Lower leg skin (tissue), 4 donors: ENCODE results near the gene CTSO. TPM values are rescaled to one million over a fixed set of nuclear protein-coding genes. Genes with fewer than 3 reads are reported as not detected.

Source experiments
- DNase-seq, 2 donors: peaks; one replicate each; pipeline ENCODE4 v3.0.0-alpha.2; 2019; ENCODE audit warnings: low spot score in 2 of 2
- H3K4me3 ChIP-seq: fragments of 200-600 bp; sonication (generic); 2 replicates; pipeline ENCODE4 v1.5.1; 2017; ENCODE audit warnings: mild to moderate bottlenecking, low read depth; ENCODE audit not compliant: poor library complexity, severe bottlenecking
- CTCF ChIP-seq, 3 donors: fragments of 450-650 bp; IDR thresholded peaks; one replicate each; pipeline ENCODE4 v1.5.1; 2016; ENCODE audit warnings: antibody characterized with exemption in 3 of 3, mild to moderate bottlenecking in 3 of 3, moderate library complexity in 2 of 3
- POLR2A ChIP-seq, 2 donors: fragments of 450-650 bp; IDR thresholded peaks; one replicate each; pipeline ENCODE4 v1.6.1; 2016 to 2017; ENCODE audit warnings: antibody characterized with exemption in 2 of 2, mild to moderate bottlenecking in 1 of 2, moderate library complexity in 1 of 2
- WGBS, 2 donors: methylation state at CpG; one replicate each; pipeline ENCODE4 v1.1.5; 2018; 5-methylcytosine and 5-hydroxymethylcytosine counted together
- intact Hi-C: fragments of 100-400 bp; cut with DNase I; formaldehyde crosslinking; loops from one replicate; pipeline ENCODE4 v1.15.0; 2023; ENCODE audit warnings: low total_unique reads
- total RNA-seq, 4 donors: library from RNA; depleted of rRNA; stranded (reverse); fragments of >200 nt; gene quantifications; one replicate each; pipeline ENCODE4 v1.1.0, GENCODE V29; 2016

Gene CTSO
- total RNA-seq, 4 donors from 2014 or later = 5.1 to 13.0 (median 9.1) TPM

- DNase-seq = no peak
- TF ChIP-seq CTCF (IDR thresholded peaks at IDR 0.05) (no peak), POLR2A (IDR thresholded peaks at IDR 0.05) (no peak)
- intact Hi-C loops = no loop called here
- H3K4me3 ChIP-seq = no peak overlapping the region
- WGBS, 2 donors = 90 to 95% methylated on average over 2 of the region's 2 CpGs
These were observed 23.3 kb downstream of the CTSO start for GRCh38 chr4:155930330-155930729.

GRCh38 chr4:155929833-155930232, 23.8 kb downstream of the CTSO start:
- 89 to 91% methylated on average over 3 of the region's 3 CpGs for WGBS, 2 donors
- intact Hi-C loops = no loop called here

GRCh38 chr4:155924637-155925036, 29.0 kb downstream of the CTSO start:
- no peak overlapping the region for H3K4me3 ChIP-seq
- TF ChIP-seq POLR2A (IDR thresholded peaks at IDR 0.05) = no peak
- TF ChIP-seq CTCF (IDR thresholded peaks at IDR 0.05) = no peak
- intact Hi-C loops = no loop called here
- 58 to 76% methylated on average over 3 of the region's 3 CpGs for WGBS, 2 donors
- DNase-seq = no peak

More at GRCh38 chr4:155929833-155930232, 23.8 kb downstream of the CTSO start:
- H3K4me3 ChIP-seq = no peak overlapping the region
- no peak for DNase-seq
- TF ChIP-seq CTCF (IDR thresholded peaks at IDR 0.05) = no peak
- no peak for TF ChIP-seq POLR2A (IDR thresholded peaks at IDR 0.05)

- intact Hi-C loops = no loop called here
- no peak for DNase-seq
- WGBS, 2 donors = 89 to 96% methylated on average over 1 of the region's 1 CpG
These were observed 32.1 kb downstream of the CTSO start for GRCh38 chr4:155921597-155921996.

GRCh38 chr4:155914782-155915181, 38.9 kb downstream of the CTSO start:
- intact Hi-C loops = no loop called here
- TF ChIP-seq CTCF (IDR thresholded peaks at IDR 0.05) (no peak), POLR2A (IDR thresholded peaks at IDR 0.05) (no peak)
- no peak overlapping the region for H3K4me3 ChIP-seq
- WGBS, 2 donors = 52 to 58% methylated on average over 5 of the region's 5 CpGs
- no peak for DNase-seq

More at GRCh38 chr4:155921597-155921996, 32.1 kb downstream of the CTSO start:
- TF ChIP-seq POLR2A (IDR thresholded peaks at IDR 0.05) (no peak), CTCF (IDR thresholded peaks at IDR 0.05) (no peak)
- H3K4me3 ChIP-seq = no peak overlapping the region

- 90 to 95% methylated on average over 1 of the region's 1 CpG for WGBS, 2 donors
- no peak overlapping the region for H3K4me3 ChIP-seq
- DNase-seq = no peak
- TF ChIP-seq POLR2A (IDR thresholded peaks at IDR 0.05) (no peak), CTCF (IDR thresholded peaks at IDR 0.05) (no peak)
- intact Hi-C loops = no loop called here
These were observed 41.8 kb downstream of the CTSO start for GRCh38 chr4:155911905-155912304.
